Measurements from ENCODE around the gene THRAP3. TPM values are rescaled to one million over a fixed set of nuclear protein-coding genes. Genes with fewer than 3 reads are reported as not detected.

THRAP3 gene
- polyA plus RNA-seq, 1 of the 3 experiments (the other 2 are of a cell fraction): 33.7 TPM

DNA sequence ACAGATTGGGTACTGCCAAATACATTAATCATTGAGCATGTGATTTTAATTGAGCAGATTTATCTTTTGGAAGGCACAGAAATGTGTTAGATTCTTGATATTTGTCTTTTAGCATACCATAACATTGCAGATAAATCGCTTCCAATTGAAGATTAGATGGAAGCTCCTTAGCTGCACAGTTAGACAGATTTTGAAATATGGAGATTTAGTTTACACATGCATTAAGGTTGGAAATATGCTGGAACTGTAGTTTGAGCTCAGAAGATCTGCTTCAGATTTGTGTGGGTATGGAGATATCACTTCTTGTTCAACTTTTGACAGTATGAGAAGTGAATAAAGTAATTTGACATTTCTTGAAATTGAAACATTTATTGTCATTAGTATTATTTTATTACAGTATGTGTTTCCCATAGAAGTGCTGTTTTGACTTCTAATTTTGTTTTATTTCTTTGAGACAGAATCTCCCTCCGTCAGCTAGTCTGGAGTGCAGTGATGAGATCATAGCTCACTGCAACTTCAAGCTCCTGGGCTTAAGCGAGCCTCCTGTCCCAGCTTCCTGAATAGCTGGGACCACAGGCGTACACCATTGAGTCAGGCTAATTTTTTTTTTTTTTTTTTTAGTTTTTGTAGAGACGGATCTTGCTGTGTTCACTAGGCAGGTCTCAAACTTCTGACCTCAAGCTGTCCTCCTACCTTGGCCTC lies 29.1 kb downstream of the THRAP3 start:
- Histone ChIP-seq H3K27ac (ENCODE audit: low read depth in 2 of 2, low read length in 1 of 2) (peak overlapping the region in 1 of 2 experiments; percentile 23; a peak in 2 of 4 replicates), H3K4me3 (ENCODE audit: low read depth in 2 of 2, low read length in 1 of 2) (no peak overlapping the region), H3K79me2 (ENCODE audit: insufficient read depth) (peaks cover 99% of the 10 kb centered on the region), H3K27me3 (ENCODE audit: insufficient read depth) (no peaks in the 10 kb centered on the region), H3F3A (replicated peaks; ENCODE audit: insufficient read depth) (peaks cover 5% of the 10 kb centered on the region), H3K4me2 (no peak overlapping the region), H3K9me3 (no peaks in the 10 kb centered on the region), H3K4me1 (ENCODE audit: control insufficient read depth in 1 of 2, insufficient read depth in 2 of 2, low read depth in 1 of 2, low read length in 1 of 2) (peaks cover 2 to 16% of the 10 kb centered on the region in 2 experiments; a peak in 2 of 4 replicates), H3K9ac (no peak overlapping the region), H2AFZ (ENCODE audit: low read depth) (no peak overlapping the region), H3K36me3 (replicated peaks in 1 of 2; ENCODE audit: control insufficient read depth in 1 of 2, insufficient read depth in 2 of 2, low read length in 1 of 2) (peaks cover 3 to 6% of the 10 kb centered on the region in 2 experiments), H3K9me2 (no peaks in the 10 kb centered on the region), H4K20me1 (ENCODE audit: insufficient read depth) (peaks cover 96% of the 10 kb centered on the region)
- 84% methylated on average over 5 of the region's 5 CpGs for WGBS (ENCODE audit: low lambda C conversion rate)
- no peak for DNase-seq
- ChIA-PET CTCF (interaction anchor here (0.6 to 3.4 kb wide), 6 partner anchors 19 to 153 kb away, joined by 3 to 11 read pairs (median 4); partner anchors contain the start of gene TRAPPC3), POLR2A (no interaction called here)
- no peak for TF ChIP-seq GATA2 (CRISPR knock-in tag; IDR thresholded peaks at IDR 0.05)
- no peak for TF ChIP-seq FOXJ3 (CRISPR knock-in tag; IDR thresholded peaks at IDR 0.05)
- TF ChIP-seq USF2 (IDR thresholded peaks at IDR 0.05; ENCODE audit: borderline replicate concordance, low read depth, low read length): no peak
- TF ChIP-seq CHD2 (IDR thresholded peaks at IDR 0.05; ENCODE audit: low read length, partially characterized antibody): no peak
- TF ChIP-seq SIN3A (IDR thresholded peaks at IDR 0.05; ENCODE audit: borderline replicate concordance, low read depth, low read length): no peak
- TF ChIP-seq, protein P1, sequence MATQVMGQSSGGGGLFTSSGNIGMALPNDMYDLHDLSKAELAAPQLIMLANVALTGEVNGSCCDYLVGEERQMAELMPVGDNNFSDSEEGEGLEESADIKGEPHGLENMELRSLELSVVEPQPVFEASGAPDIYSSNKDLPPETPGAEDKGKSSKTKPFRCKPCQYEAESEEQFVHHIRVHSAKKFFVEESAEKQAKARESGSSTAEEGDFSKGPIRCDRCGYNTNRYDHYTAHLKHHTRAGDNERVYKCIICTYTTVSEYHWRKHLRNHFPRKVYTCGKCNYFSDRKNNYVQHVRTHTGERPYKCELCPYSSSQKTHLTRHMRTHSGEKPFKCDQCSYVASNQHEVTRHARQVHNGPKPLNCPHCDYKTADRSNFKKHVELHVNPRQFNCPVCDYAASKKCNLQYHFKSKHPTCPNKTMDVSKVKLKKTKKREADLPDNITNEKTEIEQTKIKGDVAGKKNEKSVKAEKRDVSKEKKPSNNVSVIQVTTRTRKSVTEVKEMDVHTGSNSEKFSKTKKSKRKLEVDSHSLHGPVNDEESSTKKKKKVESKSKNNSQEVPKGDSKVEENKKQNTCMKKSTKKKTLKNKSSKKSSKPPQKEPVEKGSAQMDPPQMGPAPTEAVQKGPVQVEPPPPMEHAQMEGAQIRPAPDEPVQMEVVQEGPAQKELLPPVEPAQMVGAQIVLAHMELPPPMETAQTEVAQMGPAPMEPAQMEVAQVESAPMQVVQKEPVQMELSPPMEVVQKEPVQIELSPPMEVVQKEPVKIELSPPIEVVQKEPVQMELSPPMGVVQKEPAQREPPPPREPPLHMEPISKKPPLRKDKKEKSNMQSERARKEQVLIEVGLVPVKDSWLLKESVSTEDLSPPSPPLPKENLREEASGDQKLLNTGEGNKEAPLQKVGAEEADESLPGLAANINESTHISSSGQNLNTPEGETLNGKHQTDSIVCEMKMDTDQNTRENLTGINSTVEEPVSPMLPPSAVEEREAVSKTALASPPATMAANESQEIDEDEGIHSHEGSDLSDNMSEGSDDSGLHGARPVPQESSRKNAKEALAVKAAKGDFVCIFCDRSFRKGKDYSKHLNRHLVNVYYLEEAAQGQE (IDR thresholded peaks at IDR 0.05; ENCODE audit: low read depth, low read length): no peak
- no peak for TF ChIP-seq TAF1 (IDR thresholded peaks at IDR 0.05; ENCODE audit: borderline replicate concordance, low read depth, low read length)
- TF ChIP-seq, protein P2, sequence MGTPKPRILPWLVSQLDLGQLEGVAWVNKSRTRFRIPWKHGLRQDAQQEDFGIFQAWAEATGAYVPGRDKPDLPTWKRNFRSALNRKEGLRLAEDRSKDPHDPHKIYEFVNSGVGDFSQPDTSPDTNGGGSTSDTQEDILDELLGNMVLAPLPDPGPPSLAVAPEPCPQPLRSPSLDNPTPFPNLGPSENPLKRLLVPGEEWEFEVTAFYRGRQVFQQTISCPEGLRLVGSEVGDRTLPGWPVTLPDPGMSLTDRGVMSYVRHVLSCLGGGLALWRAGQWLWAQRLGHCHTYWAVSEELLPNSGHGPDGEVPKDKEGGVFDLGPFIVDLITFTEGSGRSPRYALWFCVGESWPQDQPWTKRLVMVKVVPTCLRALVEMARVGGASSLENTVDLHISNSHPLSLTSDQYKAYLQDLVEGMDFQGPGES (IDR thresholded peaks at IDR 0.05; ENCODE audit: low read depth, low read length): no peak
- TF ChIP-seq, protein P3, sequence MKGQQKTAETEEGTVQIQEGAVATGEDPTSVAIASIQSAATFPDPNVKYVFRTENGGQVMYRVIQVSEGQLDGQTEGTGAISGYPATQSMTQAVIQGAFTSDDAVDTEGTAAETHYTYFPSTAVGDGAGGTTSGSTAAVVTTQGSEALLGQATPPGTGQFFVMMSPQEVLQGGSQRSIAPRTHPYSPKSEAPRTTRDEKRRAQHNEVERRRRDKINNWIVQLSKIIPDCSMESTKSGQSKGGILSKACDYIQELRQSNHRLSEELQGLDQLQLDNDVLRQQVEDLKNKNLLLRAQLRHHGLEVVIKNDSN (IDR thresholded peaks at IDR 0.05; ENCODE audit: borderline replicate concordance, low read depth): no peak
- TF ChIP-seq MXI1 (IDR thresholded peaks at IDR 0.05; ENCODE audit: low read depth, low read length): no peak
- TF ChIP-seq MEF2A (IDR thresholded peaks at IDR 0.05; ENCODE audit: borderline replicate concordance, low read depth): no peak
- TF ChIP-seq ZBTB33 (IDR thresholded peaks at IDR 0.05; ENCODE audit: borderline replicate concordance, low read depth): no peak
- TF ChIP-seq, protein P4, sequence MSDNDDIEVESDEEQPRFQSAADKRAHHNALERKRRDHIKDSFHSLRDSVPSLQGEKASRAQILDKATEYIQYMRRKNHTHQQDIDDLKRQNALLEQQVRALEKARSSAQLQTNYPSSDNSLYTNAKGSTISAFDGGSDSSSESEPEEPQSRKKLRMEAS (IDR thresholded peaks at IDR 0.05; ENCODE audit: low read depth): no peak
- TF ChIP-seq EZH2phosphoT487 (IDR thresholded peaks at IDR 0.05; ENCODE audit: borderline replicate concordance, low read depth): no peak
- no peak for TF ChIP-seq EP300 (IDR thresholded peaks at IDR 0.05; ENCODE audit: borderline replicate concordance in 1 of 2, low read depth in 1 of 2, low read length in 1 of 2)
- TF ChIP-seq POLR2AphosphoS5 (IDR thresholded peaks at IDR 0.05; ENCODE audit: low read depth, low read length): no peak
- no peak for TF ChIP-seq RAD21 (IDR thresholded peaks at IDR 0.05; ENCODE audit: low read length)
- TF ChIP-seq RXRA (IDR thresholded peaks at IDR 0.05; ENCODE audit: borderline replicate concordance, low read depth): no peak
- no peak for TF ChIP-seq YY1 (IDR thresholded peaks at IDR 0.05; ENCODE audit: low read depth)
- TF ChIP-seq ELF1 (IDR thresholded peaks at IDR 0.05): no peak
